SK-N-SH (cell line): ENCODE data around the gene ACTR10. TPM values are rescaled to one million over a fixed set of nuclear protein-coding genes. Genes with fewer than 3 reads are reported as not detected.

ENCODE experiments used
- CTCF ChIA-PET: fragments of 300-600, 350-600 bp; formaldehyde crosslinking; extraction: SDS; loops from one replicate; lab custom pipeline; 2021; lab: Yijun Ruan, JAX
- POLR2A ChIA-PET: fragments of 350-600 bp; sonication (Branson Sonifier 250); formaldehyde crosslinking; extraction: SDS; loops from one replicate; lab custom pipeline; 2020; ENCODE audit warnings: antibody characterized with exemption, inconsistent platforms; lab: Yijun Ruan, JAX
- DNase-seq: peaks from one replicate; pipeline ENCODE4 v3.0.0; 2012
- H2AFZ ChIP-seq: fragments of 200-600 bp; sonication (generic); 2 replicates; pipeline ENCODE4 v1.8.1; 2016; ENCODE audit warnings: antibody characterized with exemption, mild to moderate bottlenecking, low read depth
- H3F3A ChIP-seq: fragments of 200-600 bp; sonication (generic); replicated peaks from 2 replicates; pipeline ENCODE3; 2016; ENCODE audit warnings: antibody characterized with exemption, mild to moderate bottlenecking; ENCODE audit not compliant: insufficient read depth
- H3K27ac ChIP-seq, 2 experiments: fragments of 200-500 bp in 1 of 2; fragments of 200-600 bp in 1 of 2; sonication (Bioruptor generic) in 1 of 2; sonication (generic), shearing (Covaris generic) in 1 of 2; 2 replicates each; pipeline versions ENCODE4 v1.5.1 to v1.6.1; 2014 to 2016; ENCODE audit warnings: low read depth in 2 of 2, inconsistent platforms in 1 of 2, low read length in 1 of 2, mild to moderate bottlenecking in 1 of 2, mixed read lengths in 1 of 2
- H3K27me3 ChIP-seq: fragments of 200-600 bp; sonication (generic), shearing (Covaris generic); 2 replicates; pipeline ENCODE4 v1.6.1; 2016; ENCODE audit warnings: mixed run types; ENCODE audit not compliant: insufficient read depth
- H3K36me3 ChIP-seq, 2 experiments: fragments of 200-500 bp in 1 of 2; fragments of 200-600 bp in 1 of 2; sonication (Bioruptor generic) in 1 of 2; sonication (generic) in 1 of 2; replicated peaks in 1 of 2; 2 replicates each; pipeline versions ENCODE3 to v1.5.1; 2014 to 2016; ENCODE audit warnings: low read length in 1 of 2, mild to moderate bottlenecking in 1 of 2; ENCODE audit not compliant: insufficient read depth in 2 of 2, control insufficient read depth in 1 of 2
- H3K4me1 ChIP-seq, 2 experiments: fragments of 200-500 bp in 1 of 2; fragments of 200-600 bp in 1 of 2; sonication (Bioruptor generic) in 1 of 2; sonication (generic), shearing (Covaris generic) in 1 of 2; 2 replicates each; pipeline versions ENCODE4 v1.5.1 to v1.6.1; 2014 to 2016; ENCODE audit warnings: low read depth in 1 of 2, low read length in 1 of 2, mixed run types in 1 of 2; ENCODE audit not compliant: insufficient read depth in 2 of 2, control insufficient read depth in 1 of 2
- H3K4me2 ChIP-seq: fragments of 200-600 bp; sonication (generic), shearing (Covaris generic); 2 replicates; pipeline ENCODE4 v1.6.1; 2017; ENCODE audit warnings: mixed run types
- H3K4me3 ChIP-seq, 2 experiments: fragments of 200-500 bp in 1 of 2; fragments of 200-600 bp in 1 of 2; sonication (Bioruptor generic) in 1 of 2; sonication (generic), shearing (Covaris generic) in 1 of 2; 2 replicates each; pipeline versions ENCODE4 v1.5.1 to v1.8.1; 2014 to 2016; ENCODE audit warnings: low read depth in 2 of 2, inconsistent platforms in 1 of 2, low read length in 1 of 2, mild to moderate bottlenecking in 1 of 2, mixed read lengths in 1 of 2, moderate library complexity in 1 of 2
- H3K79me2 ChIP-seq: fragments of 200-600 bp; sonication (generic); 2 replicates; pipeline ENCODE4 v1.8.1; 2017; ENCODE audit warnings: mild to moderate bottlenecking; ENCODE audit not compliant: insufficient read depth
- H3K9ac ChIP-seq: fragments of 200-600 bp; sonication (generic); 2 replicates; pipeline ENCODE4 v1.6.1; 2017; ENCODE audit warnings: mixed run types
- H3K9me2 ChIP-seq: fragments of 200-600 bp; sonication (generic); 2 replicates; pipeline ENCODE4 v1.6.1; 2017; ENCODE audit warnings: mixed run types
- H3K9me3 ChIP-seq: fragments of 200-600 bp; sonication (generic); 2 replicates; pipeline ENCODE4 v1.6.1; 2017; ENCODE audit warnings: mixed run types, mild to moderate bottlenecking, moderate library complexity
- H4K20me1 ChIP-seq: fragments of 200-600 bp; sonication (generic); 2 replicates; pipeline ENCODE4 v1.6.1; 2017; ENCODE audit warnings: mild to moderate bottlenecking, mixed run types; ENCODE audit not compliant: insufficient read depth
- CTCF ChIP-seq: fragments of 200-600 bp; sonication (generic); IDR thresholded peaks from 2 replicates; pipeline ENCODE4 v1.6.1; 2017; ENCODE audit warnings: antibody characterized with exemption, mild to moderate bottlenecking, moderate library complexity
- FOSL2 ChIP-seq: IDR thresholded peaks from 2 replicates; pipeline ENCODE4 v1.4.0; 2012; ENCODE audit warnings: low read depth, mild to moderate bottlenecking, moderate library complexity, borderline replicate concordance
- FOXM1 ChIP-seq: IDR thresholded peaks from 2 replicates; pipeline ENCODE4 v1.4.0; 2012; ENCODE audit warnings: low read depth, mild to moderate bottlenecking
- IRF3 ChIP-seq: fragments of 150-350 bp; IDR thresholded peaks from 2 replicates; pipeline ENCODE4 v1.6.1; 2016; ENCODE audit warnings: mild to moderate bottlenecking, low read depth, low read length
- JUND ChIP-seq: IDR thresholded peaks from 2 replicates; pipeline ENCODE4 v1.4.0; 2012
- MEF2A ChIP-seq: IDR thresholded peaks from 2 replicates; pipeline ENCODE4 v1.4.0; 2012; ENCODE audit warnings: low read depth, borderline replicate concordance
- MXI1 ChIP-seq: IDR thresholded peaks from 2 replicates; pipeline ENCODE4 v1.6.1; 2012; ENCODE audit warnings: mild to moderate bottlenecking, low read depth, low read length, improper control_type of control experiment
- RCOR1 ChIP-seq: fragments of 150-350 bp; IDR thresholded peaks from 2 replicates; pipeline ENCODE4 v1.6.1; 2017; ENCODE audit warnings: antibody characterized with exemption, low read length
- RFX5 ChIP-seq: IDR thresholded peaks from 2 replicates; pipeline ENCODE4 v1.6.1; 2012; ENCODE audit warnings: mild to moderate bottlenecking, improper control_type of control experiment, low read length
- SIN3A ChIP-seq: IDR thresholded peaks from 2 replicates; pipeline ENCODE4 v1.6.1; 2012; ENCODE audit warnings: low read depth, mild to moderate bottlenecking, low read length, moderate library complexity, borderline replicate concordance
- TEAD4 ChIP-seq: IDR thresholded peaks from 2 replicates; pipeline ENCODE4 v1.4.0; 2012; ENCODE audit warnings: mild to moderate bottlenecking, borderline replicate concordance; ENCODE audit not compliant: insufficient read depth
- YY1 ChIP-seq: IDR thresholded peaks from 2 replicates; pipeline ENCODE4 v1.4.0; 2012; ENCODE audit warnings: low read depth, mild to moderate bottlenecking
- WGBS: methylation state at CpG from one replicate; pipeline ENCODE4 v1.1.6; 2017; ENCODE audit warnings: low lambda C conversion rate; 5-methylcytosine and 5-hydroxymethylcytosine counted together
- polyA plus RNA-seq, 3 experiments: library from polyadenylated mRNA; depleted of rRNA; stranded (reverse); fragments of >200 nt; gene quantifications; 2 replicates each; pipeline ENCODE4 v1.2.3, GENCODE V29; 2012
- small RNA-seq, 7 experiments: library from RNA; depleted of rRNA; stranded (forward); fragments of <200 nt; gene quantifications; one replicate each; pipeline ENCODE3, GENCODE V24; 2012
- TF ChIP-seq, protein P1 (sequence below): IDR thresholded peaks from 2 replicates; pipeline ENCODE4 v1.4.0; 2012; ENCODE audit warnings: low read depth, borderline replicate concordance

ACTR10 gene
- polyA plus RNA-seq, 1 of the 3 experiments (the other 2 are of a cell fraction) = 32.9 TPM

DNA sequence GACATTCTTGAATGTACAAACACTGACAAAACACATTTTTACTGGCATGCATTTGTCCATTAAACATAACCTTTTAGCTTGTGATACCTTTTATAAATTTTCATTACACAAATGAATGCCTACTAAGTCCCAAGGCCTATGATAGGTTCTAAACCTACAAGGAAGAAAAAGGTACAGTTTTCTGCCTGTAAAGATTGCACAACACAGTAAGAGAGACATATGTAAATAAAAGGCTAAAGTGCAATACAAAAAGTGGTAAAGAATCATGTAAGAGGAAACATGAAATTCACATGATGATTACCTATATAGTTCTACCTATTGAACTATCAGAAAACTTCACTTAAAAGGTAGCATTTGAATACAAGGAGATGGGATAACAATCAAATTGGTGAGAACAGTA, 83.8 kb downstream of the ACTR10 start:
- CTCF ChIA-PET = interaction anchor here (1.2 to 1.6 kb wide), 2 partner anchors 20 to 38 kb away, joined by 3 read pairs; no protein-coding TSS in a partner anchor
- H3K4me2 ChIP-seq = no peak overlapping the region
- no peaks in the 10 kb centered on the region for H3K9me3 ChIP-seq
- H3K9ac ChIP-seq = no peak overlapping the region
- no peak overlapping the region for H3K4me3 ChIP-seq
- H3K36me3 ChIP-seq = peaks cover 59 to 79% of the 10 kb centered on the region in 2 experiments
- TF ChIP-seq IRF3 (no peak), FOSL2 (no peak), JUND (no peak), SIN3A (no peak), RCOR1 (no peak), TEAD4 (no peak), FOXM1 (no peak), CTCF (no peak), RFX5 (no peak), MXI1 (no peak), YY1 (no peak)
- TF ChIP-seq, protein P1, sequence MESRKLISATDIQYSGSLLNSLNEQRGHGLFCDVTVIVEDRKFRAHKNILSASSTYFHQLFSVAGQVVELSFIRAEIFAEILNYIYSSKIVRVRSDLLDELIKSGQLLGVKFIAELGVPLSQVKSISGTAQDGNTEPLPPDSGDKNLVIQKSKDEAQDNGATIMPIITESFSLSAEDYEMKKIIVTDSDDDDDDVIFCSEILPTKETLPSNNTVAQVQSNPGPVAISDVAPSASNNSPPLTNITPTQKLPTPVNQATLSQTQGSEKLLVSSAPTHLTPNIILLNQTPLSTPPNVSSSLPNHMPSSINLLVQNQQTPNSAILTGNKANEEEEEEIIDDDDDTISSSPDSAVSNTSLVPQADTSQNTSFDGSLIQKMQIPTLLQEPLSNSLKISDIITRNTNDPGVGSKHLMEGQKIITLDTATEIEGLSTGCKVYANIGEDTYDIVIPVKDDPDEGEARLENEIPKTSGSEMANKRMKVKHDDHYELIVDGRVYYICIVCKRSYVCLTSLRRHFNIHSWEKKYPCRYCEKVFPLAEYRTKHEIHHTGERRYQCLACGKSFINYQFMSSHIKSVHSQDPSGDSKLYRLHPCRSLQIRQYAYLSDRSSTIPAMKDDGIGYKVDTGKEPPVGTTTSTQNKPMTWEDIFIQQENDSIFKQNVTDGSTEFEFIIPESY = no peak
- peaks cover 30% of the 10 kb centered on the region for H3F3A ChIP-seq
- H3K27ac ChIP-seq = peak overlapping the region; percentile 1 to 11; a peak in 1 of 4 replicates
- H4K20me1 ChIP-seq = peaks cover 21% of the 10 kb centered on the region
- no peak for DNase-seq
- H3K27me3 ChIP-seq = no peaks in the 10 kb centered on the region
- H3K9me2 ChIP-seq = no peaks in the 10 kb centered on the region
- H2AFZ ChIP-seq = no peak overlapping the region
- POLR2A ChIA-PET = no interaction called here
- H3K79me2 ChIP-seq = peaks cover 92% of the 10 kb centered on the region
- H3K4me1 ChIP-seq = peaks cover 11 to 16% of the 10 kb centered on the region in 2 experiments; a peak in 3 of 4 replicates

GRCh38 chr14:58285132-58285531, 85.2 kb downstream of the ACTR10 start:
- WGBS = 95% methylated on average over 4 of the region's 4 CpGs
- Histone ChIP-seq H4K20me1 (peaks cover 24% of the 10 kb centered on the region), H3K36me3 (peaks cover 61 to 82% of the 10 kb centered on the region in 2 experiments), H3K4me2 (no peak overlapping the region), H3K27me3 (no peaks in the 10 kb centered on the region), H3K79me2 (peaks cover 92% of the 10 kb centered on the region), H3K9me2 (no peaks in the 10 kb centered on the region), H3K4me1 (peaks cover 16% of the 10 kb centered on the region in 2 experiments; a peak in 3 of 4 replicates), H3K27ac (no peak overlapping the region), H3K4me3 (no peak overlapping the region), H3F3A (peaks cover 30% of the 10 kb centered on the region), H3K9me3 (no peaks in the 10 kb centered on the region), H3K9ac (no peak overlapping the region), H2AFZ (no peak overlapping the region)
- ChIA-PET POLR2A (no interaction called here), CTCF (interaction anchor here (1.1 kb wide), 1 partner anchor 78 kb away, joined by 4 read pairs; no protein-coding TSS in a partner anchor)
- DNase-seq = no peak
- TF ChIP-seq MEF2A (no peak), RCOR1 (no peak)

Small RNA genes within 50 kb of the gene (small RNA-seq; reads per million reads assigned to genes)
- gene RN7SL598P = 0 to 0.21 (median 0) reads per million in 7 experiments

Other genes starting within 250 kb of the ACTR10 start
- 0.31 and 0.39 TPM in 2 replicates for gene ARMH4, start 47.9 kb upstream of the ACTR10 start, polyA plus RNA-seq (2012; rRNA removed)
- 203 and 214 TPM in 2 replicates for gene PSMA3, start 44.7 kb downstream of the ACTR10 start, polyA plus RNA-seq (2012; rRNA removed)
- 4.6 and 5.6 TPM in 2 replicates for gene ARID4A, start 98.4 kb downstream of the ACTR10 start, polyA plus RNA-seq (2012; rRNA removed)
- not detected in 2 replicates for gene TOMM20L, start 195.8 kb downstream of the ACTR10 start, polyA plus RNA-seq (2012; rRNA removed)
- 17.9 and 20.3 TPM in 2 replicates for gene TIMM9, start 227.4 kb downstream of the ACTR10 start, polyA plus RNA-seq (2012; rRNA removed)
- 7.5 and 9.2 TPM in 2 replicates for gene KIAA0586, start 227.6 kb downstream of the ACTR10 start, polyA plus RNA-seq (2012; rRNA removed)